Measurements from ENCODE around the gene GREB1.

DNA sequence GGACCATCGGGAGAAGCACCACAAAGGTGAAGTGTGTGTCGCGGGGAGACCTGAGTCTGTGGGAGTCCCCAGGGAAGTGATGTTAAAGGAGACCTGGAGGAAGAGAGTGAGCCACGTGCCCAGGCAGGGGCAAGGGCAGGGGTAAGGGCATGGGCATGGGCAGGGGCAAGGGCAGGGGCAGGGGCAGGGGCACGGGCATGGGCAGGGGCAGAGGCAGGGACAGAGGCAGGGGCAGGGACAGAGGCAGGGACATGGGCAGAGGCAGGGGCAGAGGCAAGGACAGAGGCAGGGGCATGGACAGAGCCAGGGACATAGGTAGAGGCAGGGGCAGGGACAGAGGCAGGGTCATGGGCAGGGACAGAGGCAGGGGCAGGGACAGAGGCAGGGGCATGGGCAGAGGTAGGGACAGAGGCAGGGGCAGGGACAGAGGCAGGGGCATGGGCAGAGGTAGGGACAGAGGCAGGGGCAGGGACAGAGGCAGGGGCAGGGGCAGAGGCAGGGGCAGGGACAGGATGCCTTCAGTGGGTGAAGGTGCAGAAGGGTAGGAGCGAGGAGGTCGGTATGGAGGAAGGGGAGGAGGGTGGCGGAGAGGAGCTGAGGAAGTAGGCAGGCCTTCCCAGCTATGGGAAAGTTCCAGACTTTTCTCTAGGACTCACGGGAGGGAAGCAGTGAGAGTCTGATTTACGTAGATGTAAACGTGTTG is 102.9 kb downstream of the GREB1 start:
- TF ChIP-seq, protein P1, sequence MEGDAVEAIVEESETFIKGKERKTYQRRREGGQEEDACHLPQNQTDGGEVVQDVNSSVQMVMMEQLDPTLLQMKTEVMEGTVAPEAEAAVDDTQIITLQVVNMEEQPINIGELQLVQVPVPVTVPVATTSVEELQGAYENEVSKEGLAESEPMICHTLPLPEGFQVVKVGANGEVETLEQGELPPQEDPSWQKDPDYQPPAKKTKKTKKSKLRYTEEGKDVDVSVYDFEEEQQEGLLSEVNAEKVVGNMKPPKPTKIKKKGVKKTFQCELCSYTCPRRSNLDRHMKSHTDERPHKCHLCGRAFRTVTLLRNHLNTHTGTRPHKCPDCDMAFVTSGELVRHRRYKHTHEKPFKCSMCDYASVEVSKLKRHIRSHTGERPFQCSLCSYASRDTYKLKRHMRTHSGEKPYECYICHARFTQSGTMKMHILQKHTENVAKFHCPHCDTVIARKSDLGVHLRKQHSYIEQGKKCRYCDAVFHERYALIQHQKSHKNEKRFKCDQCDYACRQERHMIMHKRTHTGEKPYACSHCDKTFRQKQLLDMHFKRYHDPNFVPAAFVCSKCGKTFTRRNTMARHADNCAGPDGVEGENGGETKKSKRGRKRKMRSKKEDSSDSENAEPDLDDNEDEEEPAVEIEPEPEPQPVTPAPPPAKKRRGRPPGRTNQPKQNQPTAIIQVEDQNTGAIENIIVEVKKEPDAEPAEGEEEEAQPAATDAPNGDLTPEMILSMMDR (IDR thresholded peaks at IDR 0.05), result no peak
- TF ChIP-seq POLR2A (IDR thresholded peaks at IDR 0.05), result no peak

Measured in gastroesophageal sphincter (tissue), 3 donors.